Measurements from ENCODE around the gene TCIRG1. TPM values are rescaled to one million over a fixed set of nuclear protein-coding genes. Genes with fewer than 3 reads are reported as not detected.

The TCIRG1 gene
- polyA plus RNA-seq, 1 experiment = 111 TPM

GRCh38 chr11:67996051-67996450, 42.8 kb upstream of the TCIRG1 start:
- DNase-seq (ENCODE audit: low read depth) = no peak
- no peaks in the 10 kb centered on the region; the same call in 1 of the 2 replicates for H3K36me3 ChIP-seq (ENCODE audit: control insufficient read depth, insufficient read depth, low read length)
- H3K27me3 ChIP-seq (ENCODE audit: control insufficient read depth, insufficient read depth, low read length) = no peaks in the 10 kb centered on the region
- TF ChIP-seq CTCF (IDR thresholded peaks at IDR 0.05; ENCODE audit: insufficient read depth, low read depth, low read length) = no peak
- no peak overlapping the region for H3K4me3 ChIP-seq (ENCODE audit: low read depth, low read length)
- ChIA-PET POLR2A (no interaction called here), CTCF (no interaction called here)

- POLR2A ChIA-PET = no interaction called here
- Histone ChIP-seq H3K36me3 (ENCODE audit: control insufficient read depth, insufficient read depth, low read length) (no peaks in the 10 kb centered on the region; the same call in 1 of the 2 replicates), H3K4me3 (ENCODE audit: low read depth, low read length) (no peak overlapping the region), H3K27me3 (ENCODE audit: control insufficient read depth, insufficient read depth, low read length) (no peaks in the 10 kb centered on the region)
- CTCF ChIA-PET = no interaction called here
- DNase-seq (ENCODE audit: low read depth) = no peak
- TF ChIP-seq CTCF (IDR thresholded peaks at IDR 0.05; ENCODE audit: insufficient read depth, low read depth, low read length) = no peak
Observed at GRCh38 chr11:67996622-67997474, 42.0 kb upstream of the TCIRG1 start.

GRCh38 chr11:67997475-67997921, 41.3 kb upstream of the TCIRG1 start:
- ChIA-PET CTCF (no interaction called here), POLR2A (no interaction called here)
- Histone ChIP-seq H3K27me3 (ENCODE audit: control insufficient read depth, insufficient read depth, low read length) (no peaks in the 10 kb centered on the region), H3K4me3 (ENCODE audit: low read depth, low read length) (no peak overlapping the region), H3K36me3 (ENCODE audit: control insufficient read depth, insufficient read depth, low read length) (no peaks in the 10 kb centered on the region; the same call in 1 of the 2 replicates)
- no peak for DNase-seq (ENCODE audit: low read depth)
- no peak for TF ChIP-seq CTCF (IDR thresholded peaks at IDR 0.05; ENCODE audit: insufficient read depth, low read depth, low read length)

GRCh38 chr11:67998150-67999045, 40.4 kb upstream of the TCIRG1 start:
- H3K27me3 ChIP-seq (ENCODE audit: control insufficient read depth, insufficient read depth, low read length) = no peaks in the 10 kb centered on the region
- no peaks in the 10 kb centered on the region; the same call in 1 of the 2 replicates for H3K36me3 ChIP-seq (ENCODE audit: control insufficient read depth, insufficient read depth, low read length)
- no peak for DNase-seq (ENCODE audit: low read depth)
- no peak overlapping the region for H3K4me3 ChIP-seq (ENCODE audit: low read depth, low read length)
- POLR2A ChIA-PET = no interaction called here
- no peak for TF ChIP-seq CTCF (IDR thresholded peaks at IDR 0.05; ENCODE audit: insufficient read depth, low read depth, low read length)
- CTCF ChIA-PET = interaction anchor here (0.6 kb wide), 1 partner anchor 213 kb away, joined by 3 read pairs; no protein-coding TSS in a partner anchor

GRCh38 chr11:67999201-67999629, 39.6 kb upstream of the TCIRG1 start:
- H3K27me3 ChIP-seq (ENCODE audit: control insufficient read depth, insufficient read depth, low read length) = no peaks in the 10 kb centered on the region
- ChIA-PET CTCF (no interaction called here), POLR2A (interaction anchor here (0.6 kb wide), 1 partner anchor 14 kb away, joined by 3 read pairs; no protein-coding TSS in a partner anchor)
- no peak for DNase-seq (ENCODE audit: low read depth)
- no peak for TF ChIP-seq CTCF (IDR thresholded peaks at IDR 0.05; ENCODE audit: insufficient read depth, low read depth, low read length)
- no peak overlapping the region for H3K4me3 ChIP-seq (ENCODE audit: low read depth, low read length)
- H3K36me3 ChIP-seq (ENCODE audit: control insufficient read depth, insufficient read depth, low read length) = no peaks in the 10 kb centered on the region; the same call in 1 of the 2 replicates

Data from BJ (cell line).